NCI-H128 (cell line): ENCODE measurements around the gene CTSE.
"Not testable (repeated sequence)": the region's sequence is repeated elsewhere in the genome, so short reads cannot be mapped to it uniquely, and the experiment has no call there.

ENCODE experiments used
- DNase-seq: peaks from one replicate; lab custom pipeline; 2025; ENCODE audit not compliant: unreplicated experiment; lab: John Stamatoyannopoulos, UW

The CTSE gene

DNA sequence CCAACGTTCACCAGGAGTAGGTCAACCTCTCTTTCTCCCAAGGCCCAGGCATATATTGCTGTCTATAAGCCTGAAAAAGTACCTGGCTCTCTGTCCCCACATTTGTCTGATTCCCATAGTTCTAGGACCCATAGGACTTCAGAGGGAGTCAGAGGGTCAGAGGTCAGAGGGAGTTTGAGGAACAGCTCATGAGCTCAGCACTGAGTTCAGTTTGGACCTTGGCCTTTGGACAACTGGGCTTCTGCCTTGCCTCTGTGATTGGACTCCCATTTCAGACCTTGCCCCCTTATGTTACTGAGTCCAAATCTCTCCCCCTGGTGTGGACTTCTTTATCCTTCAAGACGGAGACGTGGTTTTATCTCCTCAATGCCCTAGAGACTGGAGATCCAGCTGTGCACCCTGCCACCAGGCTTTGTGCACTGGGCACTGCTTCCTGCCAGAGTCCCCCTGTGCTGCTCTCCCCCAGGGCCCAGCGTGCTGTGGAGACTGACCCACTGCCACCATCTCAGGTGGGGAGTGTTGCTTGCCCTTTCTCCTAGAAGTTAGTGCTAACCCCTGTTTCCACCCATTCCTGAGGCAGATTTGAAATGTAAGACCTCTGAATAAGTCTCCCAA is 3.2 kb downstream of the CTSE start:
- DNase-seq = no peak

DNA sequence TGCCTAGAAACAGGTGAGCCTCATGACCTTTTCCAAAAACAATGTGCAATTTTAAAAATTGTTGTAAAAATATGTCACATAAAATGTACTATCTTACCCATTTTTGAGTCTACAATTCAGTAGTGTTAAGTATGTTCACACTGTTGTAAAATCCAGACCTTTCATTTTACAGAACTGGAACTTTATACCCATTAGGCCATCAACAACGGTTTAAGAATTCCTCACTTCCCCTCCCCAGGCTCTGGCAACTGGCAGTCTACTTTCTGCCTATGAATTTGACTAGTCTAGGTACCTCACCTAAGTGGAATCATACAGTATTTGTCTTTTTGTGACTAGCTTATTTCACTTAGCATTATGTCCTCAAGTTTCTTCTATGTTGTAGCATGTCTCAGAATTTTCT is 8.6 kb downstream of the CTSE start:
- no peak for DNase-seq

- no peak for DNase-seq
These were observed 9.1 kb downstream of the CTSE start for GRCh38 chr1:206014601-206015000.

- no peak for DNase-seq
These were observed 10.5 kb downstream of the CTSE start for GRCh38 chr1:206013026-206013795.

GRCh38 chr1:206012086-206012859 is 11.4 kb downstream of the CTSE start:
- no peak for DNase-seq

DNA sequence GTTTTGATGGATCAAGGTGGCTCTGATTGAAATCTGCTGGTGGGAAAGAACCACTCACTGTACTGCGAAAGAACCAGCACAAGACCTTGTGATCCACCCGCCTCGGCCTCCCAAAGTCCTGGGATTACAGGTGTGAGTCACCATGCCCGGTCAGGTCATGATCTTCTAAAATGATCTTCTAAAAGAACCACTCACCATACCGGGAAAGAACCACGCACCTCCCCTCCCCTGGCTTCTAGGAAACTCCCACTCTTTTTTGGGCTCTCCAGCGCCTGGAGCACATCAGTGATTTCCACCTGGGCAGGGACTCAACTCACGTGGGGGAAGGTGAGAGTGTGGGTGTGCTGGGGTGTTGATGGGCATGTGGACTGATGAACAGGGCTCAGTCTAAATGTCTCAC is 12.6 kb downstream of the CTSE start:
- DNase-seq = no peak

- DNase-seq = no peak
These were observed 13.6 kb downstream of the CTSE start for GRCh38 chr1:206010060-206010459.

DNA sequence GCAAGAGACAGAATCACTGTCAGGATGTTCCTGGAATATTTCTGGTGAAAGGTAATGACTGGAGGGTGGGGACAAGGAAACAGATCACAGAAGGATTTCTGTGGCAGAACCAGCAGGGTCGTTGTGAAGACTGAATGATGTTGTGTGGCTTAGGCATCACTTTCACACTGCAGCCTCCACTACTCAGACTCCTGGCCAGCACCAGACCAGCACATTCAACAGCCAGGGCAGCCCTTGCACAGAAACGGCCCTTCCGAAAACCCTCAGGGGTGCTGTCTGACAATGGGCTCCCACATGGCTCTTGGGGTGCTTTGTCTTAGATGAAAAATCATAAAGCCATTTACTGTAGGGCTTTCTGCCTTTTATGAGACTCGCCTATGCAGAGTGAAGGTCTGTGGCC is 16.7 kb downstream of the CTSE start:
- no peak for DNase-seq

- DNase-seq = no peak
These were observed 17.9 kb downstream of the CTSE start for GRCh38 chr1:206005778-206006180.

- DNase-seq = no peak
These were observed 18.5 kb downstream of the CTSE start for GRCh38 chr1:206005234-206005633.

GRCh38 chr1:206004826-206005225 is 18.9 kb downstream of the CTSE start:
- DNase-seq = no peak

DNA sequence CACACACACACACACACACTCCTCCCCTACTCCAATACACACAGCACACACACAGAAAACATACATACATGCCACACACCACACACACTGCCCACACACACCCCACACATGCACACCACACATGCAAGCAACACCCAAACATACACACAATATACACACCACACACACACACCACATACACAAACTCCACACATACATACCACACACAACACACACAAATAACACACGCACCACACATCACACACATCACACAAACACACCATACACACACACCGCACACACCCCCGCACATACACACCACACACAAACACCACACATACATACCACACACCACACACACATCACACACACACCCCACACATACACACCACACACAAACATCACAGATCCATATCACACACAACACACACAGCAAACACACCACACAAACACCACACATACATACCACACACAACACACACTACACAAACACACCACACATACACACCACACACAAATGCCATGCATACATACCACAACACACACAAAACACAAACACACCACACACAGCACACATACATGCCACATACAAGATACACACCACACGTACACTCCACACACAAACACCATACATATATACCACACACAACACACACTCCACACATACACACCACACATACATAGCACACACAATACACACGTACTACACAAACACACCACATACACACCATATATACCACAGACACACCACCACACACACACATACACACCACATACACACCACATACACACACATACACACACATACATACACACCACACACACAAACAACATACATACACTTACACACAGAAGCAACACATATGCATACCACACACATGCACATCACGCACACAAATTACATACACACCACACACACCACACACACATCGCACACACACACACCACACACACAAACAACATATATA is 19.6 kb downstream of the CTSE start:
- DNase-seq = no peak

DNA sequence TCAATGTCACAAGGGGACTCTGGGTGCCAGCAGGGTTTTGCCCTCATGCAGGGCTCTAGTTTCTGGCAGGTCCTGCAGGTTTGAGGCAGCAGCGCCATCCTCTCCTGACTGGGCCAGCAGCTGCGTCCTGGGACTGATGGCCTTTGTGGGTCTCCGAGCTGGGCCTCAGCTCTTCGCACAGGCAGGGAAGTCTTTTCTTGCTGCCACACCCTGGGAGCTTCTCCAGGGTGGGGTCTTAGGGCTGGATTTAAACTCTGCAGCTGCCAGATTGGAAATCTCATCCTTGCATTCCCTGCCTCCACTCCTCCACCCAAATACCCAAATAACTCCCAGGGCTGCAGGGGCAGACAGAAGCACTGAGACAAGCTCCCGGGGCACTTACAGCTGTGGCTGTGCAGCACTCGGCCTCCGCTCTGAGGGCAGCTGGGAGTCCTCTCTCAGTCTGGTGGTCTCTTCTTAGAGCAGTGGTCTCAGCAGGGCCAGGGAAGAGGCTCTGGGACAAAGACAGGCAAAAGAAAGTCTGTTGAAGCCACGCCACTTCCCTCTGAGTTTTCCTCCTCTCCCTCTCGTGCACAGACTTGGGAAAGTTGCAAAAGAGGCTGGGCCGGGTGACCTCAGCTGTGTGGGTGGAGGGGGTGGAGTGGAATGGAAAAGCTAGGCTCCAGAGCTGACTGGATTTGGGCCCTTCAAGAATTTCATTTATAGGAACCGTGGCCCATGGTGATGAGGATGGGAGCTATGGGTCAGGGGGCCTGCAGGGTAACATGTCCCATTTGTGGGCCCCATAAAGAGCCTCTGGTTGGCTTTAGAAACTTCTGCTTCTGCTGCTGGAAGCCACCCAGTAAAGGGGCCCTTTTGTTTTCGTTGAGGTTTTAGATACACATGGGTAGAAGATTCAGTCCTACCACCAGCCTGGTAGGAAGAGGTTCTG is 20.6 kb downstream of the CTSE start, which contains the start of gene RAB7B:
RAB7B (minus strand) TSS at position 525 of the 931 bp plus-strand sequence. CDS start 9,260 bp downstream, outside the sequence.
- DNase-seq = no peak

DNA sequence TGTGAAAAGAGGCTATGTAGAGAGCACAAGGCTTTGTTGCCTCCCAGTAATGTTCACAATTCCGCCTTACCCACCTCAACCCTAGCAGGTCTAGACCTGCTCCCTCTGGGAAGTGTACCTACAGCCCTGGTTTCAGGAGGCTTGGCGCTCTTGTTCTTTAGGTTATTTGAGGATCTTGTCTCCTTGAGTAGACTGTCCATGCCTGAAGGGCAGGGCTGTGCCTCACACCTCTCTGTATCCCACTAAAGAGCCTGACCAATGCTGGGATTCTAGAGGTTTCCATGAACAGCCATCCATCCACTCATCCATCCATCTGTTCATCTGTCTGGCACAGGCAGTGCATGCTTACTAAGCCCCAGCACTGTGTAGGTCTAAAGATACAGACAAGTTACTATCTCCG is 21.5 kb downstream of the CTSE start:
- DNase-seq = no peak

GRCh38 chr1:206001476-206001888 is 22.2 kb downstream of the CTSE start:
- no peak for DNase-seq

DNA sequence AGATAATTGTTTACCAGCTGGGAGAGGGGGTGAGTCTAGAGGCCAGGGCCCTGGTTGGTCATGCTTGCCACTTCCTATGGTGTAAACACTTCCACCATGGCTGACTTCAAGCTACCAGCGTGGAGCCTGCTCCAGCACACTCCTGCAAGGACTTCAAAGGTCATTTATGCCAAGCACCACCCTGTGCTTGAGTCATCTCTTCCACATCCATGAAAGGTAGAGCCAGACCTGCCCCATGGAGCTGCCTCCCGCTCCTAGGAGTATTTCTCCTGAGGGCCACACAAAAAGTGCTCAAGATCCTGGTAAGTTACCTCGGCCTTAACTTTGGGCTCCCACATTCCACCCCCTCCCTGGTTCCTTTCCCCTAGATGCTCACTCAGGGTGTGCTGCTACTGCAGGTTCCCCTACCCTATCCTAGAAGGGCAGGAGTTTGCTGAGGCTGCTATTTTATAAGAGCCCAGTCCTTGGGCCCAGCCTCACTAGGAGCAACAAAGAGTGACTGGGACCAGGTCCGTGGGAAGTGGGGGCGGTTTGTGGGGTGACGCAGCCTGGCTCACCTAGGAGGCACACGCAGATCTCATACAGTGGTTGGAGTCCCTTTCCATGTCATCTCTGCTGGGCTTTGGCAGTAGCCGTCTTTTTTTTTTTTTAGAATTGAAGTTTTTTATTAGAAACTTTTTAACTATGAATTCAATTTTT is 22.9 kb downstream of the CTSE start:
- DNase-seq = no peak

GRCh38 chr1:205998457-205999241 is 25.0 kb downstream of the CTSE start:
- DNase-seq = peak; percentile 21

DNA sequence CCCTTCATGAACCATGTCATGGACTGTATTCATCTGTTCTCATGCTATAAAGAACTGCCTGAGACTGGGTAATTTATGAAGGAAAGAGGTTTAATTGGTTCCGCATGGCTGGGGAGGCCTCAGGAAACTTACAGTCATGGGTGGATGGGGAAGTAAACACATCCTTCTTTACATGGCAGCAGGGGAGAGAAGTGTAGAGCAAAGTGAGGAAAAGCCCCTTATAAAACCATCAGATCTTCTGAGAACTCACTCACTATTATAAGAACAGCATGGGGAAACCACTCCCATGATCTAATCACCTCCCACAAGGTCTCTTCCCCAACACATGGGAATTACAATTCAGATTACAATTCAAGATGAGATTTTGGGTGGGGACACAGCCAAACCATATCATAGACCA is 27.1 kb downstream of the CTSE start:
- DNase-seq = not testable (repeated sequence)
